VCaP (cell line): ENCODE measurements around the gene CRIM1.

Experiments
- H3K27ac ChIP-seq: fragments of 450-650 bp; 2 replicates; pipeline ENCODE4 v1.5.1; 2017
- TF ChIP-seq, protein P1 (sequence below): fragments of 450-650 bp; conservative IDR thresholded peaks from 2 replicates; pipeline ENCODE4 v1.5.1; 2017; ENCODE audit warnings: mild to moderate bottlenecking, moderate library complexity

Gene CRIM1

DNA sequence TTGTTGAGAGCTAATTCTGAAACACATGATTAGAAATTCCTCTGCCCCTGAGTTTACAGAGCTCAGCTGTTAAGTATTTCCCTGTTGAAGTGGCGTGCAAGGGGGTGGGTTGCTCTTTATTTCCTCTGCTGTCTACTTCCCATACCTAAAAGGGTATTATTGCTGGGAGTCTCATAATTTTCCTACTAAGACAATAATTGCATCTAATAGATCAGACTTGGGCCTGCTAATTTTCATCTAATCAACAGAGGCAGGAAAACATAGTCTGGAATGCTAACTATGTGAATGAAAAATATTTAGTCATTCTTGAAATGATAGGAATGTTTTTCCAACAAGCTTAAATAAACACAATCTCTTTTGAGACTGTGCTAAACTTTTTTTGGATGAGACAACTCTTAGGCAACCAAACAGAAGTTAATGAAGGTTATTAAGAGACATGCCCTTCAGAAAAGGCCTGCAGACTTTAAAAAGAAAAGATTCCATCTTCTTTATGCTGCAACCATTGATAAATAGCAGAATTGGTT is 131.0 kb downstream of the CRIM1 start:
- TF ChIP-seq, protein P1, sequence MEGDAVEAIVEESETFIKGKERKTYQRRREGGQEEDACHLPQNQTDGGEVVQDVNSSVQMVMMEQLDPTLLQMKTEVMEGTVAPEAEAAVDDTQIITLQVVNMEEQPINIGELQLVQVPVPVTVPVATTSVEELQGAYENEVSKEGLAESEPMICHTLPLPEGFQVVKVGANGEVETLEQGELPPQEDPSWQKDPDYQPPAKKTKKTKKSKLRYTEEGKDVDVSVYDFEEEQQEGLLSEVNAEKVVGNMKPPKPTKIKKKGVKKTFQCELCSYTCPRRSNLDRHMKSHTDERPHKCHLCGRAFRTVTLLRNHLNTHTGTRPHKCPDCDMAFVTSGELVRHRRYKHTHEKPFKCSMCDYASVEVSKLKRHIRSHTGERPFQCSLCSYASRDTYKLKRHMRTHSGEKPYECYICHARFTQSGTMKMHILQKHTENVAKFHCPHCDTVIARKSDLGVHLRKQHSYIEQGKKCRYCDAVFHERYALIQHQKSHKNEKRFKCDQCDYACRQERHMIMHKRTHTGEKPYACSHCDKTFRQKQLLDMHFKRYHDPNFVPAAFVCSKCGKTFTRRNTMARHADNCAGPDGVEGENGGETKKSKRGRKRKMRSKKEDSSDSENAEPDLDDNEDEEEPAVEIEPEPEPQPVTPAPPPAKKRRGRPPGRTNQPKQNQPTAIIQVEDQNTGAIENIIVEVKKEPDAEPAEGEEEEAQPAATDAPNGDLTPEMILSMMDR = no peak
- no peak overlapping the region for H3K27ac ChIP-seq

DNA sequence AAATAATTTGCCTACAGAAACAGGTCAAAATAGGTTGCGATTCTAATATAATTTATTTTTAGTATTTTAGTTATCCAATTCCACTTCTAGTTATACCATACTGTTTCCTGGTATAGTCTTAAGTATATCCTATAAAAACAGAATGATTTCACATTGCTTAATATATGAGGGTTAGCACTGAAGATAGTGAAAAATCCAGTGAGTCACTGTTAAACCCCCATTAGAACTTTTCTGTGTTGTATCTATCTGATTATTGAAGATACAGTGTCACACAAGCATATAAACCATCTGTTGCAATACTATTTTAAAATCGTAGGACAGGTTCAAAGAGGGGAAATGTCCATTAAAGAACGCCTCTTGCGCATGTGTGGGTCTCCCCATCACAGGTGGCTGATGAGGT is 132.4 kb downstream of the CRIM1 start:
- H3K27ac ChIP-seq = no peak overlapping the region
- TF ChIP-seq, protein P1 = no peak

DNA sequence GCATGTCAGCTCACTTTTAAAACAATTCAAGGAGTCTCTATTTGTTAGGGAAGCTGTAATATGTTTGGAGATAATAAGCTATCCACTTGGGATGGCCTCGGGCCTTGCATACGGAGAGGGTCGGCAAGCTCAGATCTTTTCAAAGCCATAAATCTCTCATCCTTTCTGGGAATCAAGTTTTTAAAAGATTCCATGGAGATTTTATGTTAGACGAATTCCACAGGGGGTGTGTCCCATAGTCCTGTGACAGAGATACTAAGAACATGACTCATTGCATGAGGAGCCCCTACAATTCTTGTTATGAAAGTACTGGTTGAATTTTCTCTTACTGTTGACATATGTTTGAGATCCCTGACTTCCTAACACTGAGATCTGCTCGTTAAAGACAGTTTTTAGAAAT is 133.7 kb downstream of the CRIM1 start:
- TF ChIP-seq, protein P1 = no peak
- H3K27ac ChIP-seq = no peak overlapping the region

DNA sequence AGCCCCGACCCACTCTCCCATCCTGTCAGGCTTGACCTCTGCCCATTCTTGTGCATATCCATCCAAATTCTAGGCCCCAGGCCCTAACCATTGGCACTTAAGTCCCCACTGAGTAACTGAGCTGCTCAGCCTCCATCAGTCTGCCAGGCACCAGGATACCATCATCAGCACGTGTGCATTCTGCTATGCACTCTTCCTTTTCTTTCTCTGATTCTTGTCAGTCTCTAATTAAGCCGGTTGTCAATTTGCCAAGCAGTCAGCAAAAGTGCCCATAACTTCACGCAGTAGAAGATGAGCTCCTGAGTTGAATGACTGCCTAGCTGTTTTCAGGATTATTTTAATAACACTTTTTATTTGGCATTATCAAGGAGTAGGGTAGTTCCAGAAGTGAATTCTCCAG is 135.2 kb downstream of the CRIM1 start:
- H3K27ac ChIP-seq = no peak overlapping the region
- TF ChIP-seq, protein P1 = no peak

DNA sequence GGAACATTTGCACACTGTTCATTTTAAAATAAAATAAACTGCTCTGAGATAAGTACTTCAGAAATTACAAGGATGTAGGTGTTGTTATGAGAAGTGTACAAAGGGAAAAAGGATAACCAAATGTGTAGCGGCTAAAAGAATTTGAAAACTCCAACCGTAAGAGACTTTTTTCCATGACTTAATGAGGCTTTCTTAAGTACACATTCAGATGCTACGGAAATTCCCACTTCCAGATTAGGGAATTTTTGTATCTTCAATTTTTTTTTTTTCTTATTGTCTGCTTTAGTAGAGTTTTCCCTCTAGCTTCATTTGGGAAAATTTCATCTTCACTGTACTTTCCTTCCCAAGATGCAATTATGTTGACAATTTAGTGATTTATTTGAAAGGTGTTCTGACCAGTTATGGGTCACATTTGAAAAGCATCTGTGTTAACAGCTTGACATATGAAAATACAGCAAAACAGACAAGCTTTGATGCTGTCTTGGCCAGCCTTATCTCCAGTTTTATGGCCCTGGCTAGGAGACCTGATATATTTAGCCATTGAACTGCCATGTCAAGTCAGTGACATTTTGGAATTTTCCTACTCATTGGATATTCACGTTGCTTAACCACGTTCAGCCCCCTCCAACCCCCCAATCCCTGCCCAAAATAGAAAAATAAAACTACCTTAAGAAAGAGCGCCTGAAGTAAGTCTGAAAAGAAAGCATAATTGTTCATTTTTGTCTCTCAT is 136.8 kb downstream of the CRIM1 start:
- TF ChIP-seq, protein P1 = no peak
- no peak overlapping the region for H3K27ac ChIP-seq

DNA sequence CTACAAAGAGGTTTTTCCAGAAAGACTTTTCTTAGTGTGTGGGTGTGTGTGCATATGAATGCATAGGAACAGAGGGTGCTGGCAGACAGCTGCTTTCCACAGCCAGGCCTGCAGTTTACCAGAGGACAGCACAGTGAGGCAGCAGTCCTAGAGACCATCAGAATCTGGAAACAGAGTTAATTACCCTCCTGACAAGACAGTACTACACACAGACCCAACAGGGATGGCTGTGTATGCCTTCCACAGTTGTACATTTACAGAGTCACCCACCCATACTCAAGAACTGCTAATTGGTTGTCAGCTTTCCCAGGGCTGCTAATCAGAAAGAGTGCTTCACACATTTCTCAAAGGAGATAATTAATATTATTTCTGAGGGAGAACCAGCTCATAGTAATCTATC is 137.7 kb downstream of the CRIM1 start:
- no peak overlapping the region for H3K27ac ChIP-seq
- TF ChIP-seq, protein P1 = no peak

DNA sequence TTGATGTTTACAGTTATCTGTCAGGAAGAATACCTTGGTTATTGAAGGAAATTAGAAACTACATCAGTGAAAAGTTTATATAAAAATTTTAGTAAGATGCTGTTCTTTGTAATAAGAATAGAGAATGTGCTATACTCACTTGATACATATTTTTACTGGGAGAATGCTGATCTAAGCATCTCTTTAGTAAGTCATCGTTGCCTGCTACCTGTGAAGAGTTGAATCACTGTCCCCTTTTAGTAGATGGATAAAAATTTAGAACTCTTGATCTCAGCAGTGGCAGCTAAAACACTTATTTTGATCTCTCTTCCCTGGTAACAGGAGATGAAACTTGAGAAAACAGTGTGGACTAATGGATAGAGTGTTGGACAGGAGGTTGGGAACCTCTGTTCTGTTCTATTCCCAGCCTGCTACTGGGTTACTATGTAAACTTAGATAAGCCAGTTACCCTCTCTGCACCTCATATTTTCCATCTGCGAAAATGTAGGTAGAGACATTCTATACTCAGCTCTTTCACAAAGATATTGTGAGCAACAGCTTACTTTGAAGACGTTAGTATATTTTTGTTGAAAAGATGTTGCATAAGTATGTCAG is 142.1 kb downstream of the CRIM1 start:
- H3K27ac ChIP-seq = no peak overlapping the region
- TF ChIP-seq, protein P1 = no peak
